ENCODE results near the gene DUSP7.

DUSP7 gene

DNA sequence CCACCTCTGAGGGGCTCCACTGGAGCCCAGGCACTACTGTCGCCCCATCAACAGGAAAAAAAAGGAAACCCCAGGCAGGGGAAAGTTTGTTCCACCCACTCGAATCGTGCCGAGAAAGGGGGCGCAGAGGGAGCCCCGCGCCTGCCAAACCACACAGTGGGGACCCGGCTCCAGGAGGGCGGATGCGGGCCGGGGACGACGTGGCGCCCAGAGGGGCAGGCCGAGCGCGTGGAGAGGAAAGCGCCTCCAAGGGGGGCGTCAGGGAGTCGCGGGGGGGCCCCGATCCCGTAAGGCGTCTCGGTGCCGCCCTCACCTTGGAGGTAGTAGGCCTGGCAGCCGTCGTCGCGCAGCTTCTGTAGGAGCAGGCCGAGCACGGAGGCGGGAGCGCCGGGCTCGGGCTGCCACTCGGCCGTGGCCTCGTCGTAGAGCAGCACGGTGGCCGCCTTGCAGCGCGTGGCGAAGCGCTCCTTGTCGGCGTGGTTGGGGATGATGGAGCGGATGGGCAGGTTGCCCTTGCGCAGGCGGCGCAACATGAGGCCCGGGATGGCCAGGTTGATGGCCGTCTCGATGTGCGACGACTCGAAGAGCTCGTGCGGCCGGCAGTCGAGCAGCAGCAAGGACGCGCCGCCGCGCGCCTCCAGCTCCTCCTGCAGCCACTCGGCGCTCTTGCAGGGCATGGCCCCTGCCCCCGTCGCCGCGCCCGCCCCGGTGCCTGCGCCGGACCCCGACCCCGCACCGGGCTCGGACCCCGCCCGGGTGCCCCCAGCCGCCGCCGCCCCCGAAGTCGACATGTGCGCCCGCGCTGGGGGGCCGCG, 627 bp downstream of the DUSP7 start (continued):
- TF ChIP-seq ZNF701 (tag by site-specific recombination; IDR thresholded peaks at IDR 0.05), result no peak
- no peak; the same call in 1 of the 2 replicates for TF ChIP-seq ZNF398 (tag by site-specific recombination; IDR thresholded peaks at IDR 0.05)
- no peak for TF ChIP-seq ZNF155 (tag by site-specific recombination; IDR thresholded peaks at IDR 0.05)
- no peak for TF ChIP-seq ZSCAN23 (tag by site-specific recombination; IDR thresholded peaks at IDR 0.05)
- TF ChIP-seq CTCF (tag by site-specific recombination; IDR thresholded peaks at IDR 0.05), result no peak; the same call in 1 of the 2 replicates
- TF ChIP-seq MZF1 (tag by site-specific recombination; IDR thresholded peaks at IDR 0.05; ENCODE audit: borderline replicate concordance), result no peak
- no peak for TF ChIP-seq ZNF514 (tag by site-specific recombination; IDR thresholded peaks at IDR 0.05)
- 0 out of 2 replicates have a peak, but pooled peaks have one; percentile 29 for TF ChIP-seq KLF17 (tag by site-specific recombination; IDR thresholded peaks at IDR 0.05)
- TF ChIP-seq ZBTB7A (tag by site-specific recombination; IDR thresholded peaks at IDR 0.05; ENCODE audit: low read depth), result no peak
- TF ChIP-seq ZNF629 (tag by site-specific recombination; IDR thresholded peaks at IDR 0.05), result no peak
- no peak for TF ChIP-seq ZNF623 (tag by site-specific recombination; IDR thresholded peaks at IDR 0.05)
- TF ChIP-seq ZNF266 (tag by site-specific recombination; IDR thresholded peaks at IDR 0.05; ENCODE audit: low read depth), result no peak
- no peak for TF ChIP-seq ZNF274 (IDR thresholded peaks at IDR 0.05; ENCODE audit: low read length)
- TF ChIP-seq ZNF274 (tag by site-specific recombination; IDR thresholded peaks at IDR 0.05; ENCODE audit: borderline replicate concordance), result no peak
- TF ChIP-seq BCL11B (tag by site-specific recombination; IDR thresholded peaks at IDR 0.05; ENCODE audit: low read depth), result no peak
- no peak for TF ChIP-seq ZNF24 (tag by site-specific recombination; IDR thresholded peaks at IDR 0.05)
- TF ChIP-seq ZNF10 (tag by site-specific recombination; IDR thresholded peaks at IDR 0.05), result no peak
- TF ChIP-seq ZNF354C (tag by site-specific recombination; IDR thresholded peaks at IDR 0.05; ENCODE audit: borderline replicate concordance, low read depth), result no peak
- no peak for TF ChIP-seq ZNF530 (tag by site-specific recombination; IDR thresholded peaks at IDR 0.05; ENCODE audit: low read depth)
- no peak for TF ChIP-seq ZNF768 (tag by site-specific recombination; IDR thresholded peaks at IDR 0.05)
- TF ChIP-seq, protein P1, sequence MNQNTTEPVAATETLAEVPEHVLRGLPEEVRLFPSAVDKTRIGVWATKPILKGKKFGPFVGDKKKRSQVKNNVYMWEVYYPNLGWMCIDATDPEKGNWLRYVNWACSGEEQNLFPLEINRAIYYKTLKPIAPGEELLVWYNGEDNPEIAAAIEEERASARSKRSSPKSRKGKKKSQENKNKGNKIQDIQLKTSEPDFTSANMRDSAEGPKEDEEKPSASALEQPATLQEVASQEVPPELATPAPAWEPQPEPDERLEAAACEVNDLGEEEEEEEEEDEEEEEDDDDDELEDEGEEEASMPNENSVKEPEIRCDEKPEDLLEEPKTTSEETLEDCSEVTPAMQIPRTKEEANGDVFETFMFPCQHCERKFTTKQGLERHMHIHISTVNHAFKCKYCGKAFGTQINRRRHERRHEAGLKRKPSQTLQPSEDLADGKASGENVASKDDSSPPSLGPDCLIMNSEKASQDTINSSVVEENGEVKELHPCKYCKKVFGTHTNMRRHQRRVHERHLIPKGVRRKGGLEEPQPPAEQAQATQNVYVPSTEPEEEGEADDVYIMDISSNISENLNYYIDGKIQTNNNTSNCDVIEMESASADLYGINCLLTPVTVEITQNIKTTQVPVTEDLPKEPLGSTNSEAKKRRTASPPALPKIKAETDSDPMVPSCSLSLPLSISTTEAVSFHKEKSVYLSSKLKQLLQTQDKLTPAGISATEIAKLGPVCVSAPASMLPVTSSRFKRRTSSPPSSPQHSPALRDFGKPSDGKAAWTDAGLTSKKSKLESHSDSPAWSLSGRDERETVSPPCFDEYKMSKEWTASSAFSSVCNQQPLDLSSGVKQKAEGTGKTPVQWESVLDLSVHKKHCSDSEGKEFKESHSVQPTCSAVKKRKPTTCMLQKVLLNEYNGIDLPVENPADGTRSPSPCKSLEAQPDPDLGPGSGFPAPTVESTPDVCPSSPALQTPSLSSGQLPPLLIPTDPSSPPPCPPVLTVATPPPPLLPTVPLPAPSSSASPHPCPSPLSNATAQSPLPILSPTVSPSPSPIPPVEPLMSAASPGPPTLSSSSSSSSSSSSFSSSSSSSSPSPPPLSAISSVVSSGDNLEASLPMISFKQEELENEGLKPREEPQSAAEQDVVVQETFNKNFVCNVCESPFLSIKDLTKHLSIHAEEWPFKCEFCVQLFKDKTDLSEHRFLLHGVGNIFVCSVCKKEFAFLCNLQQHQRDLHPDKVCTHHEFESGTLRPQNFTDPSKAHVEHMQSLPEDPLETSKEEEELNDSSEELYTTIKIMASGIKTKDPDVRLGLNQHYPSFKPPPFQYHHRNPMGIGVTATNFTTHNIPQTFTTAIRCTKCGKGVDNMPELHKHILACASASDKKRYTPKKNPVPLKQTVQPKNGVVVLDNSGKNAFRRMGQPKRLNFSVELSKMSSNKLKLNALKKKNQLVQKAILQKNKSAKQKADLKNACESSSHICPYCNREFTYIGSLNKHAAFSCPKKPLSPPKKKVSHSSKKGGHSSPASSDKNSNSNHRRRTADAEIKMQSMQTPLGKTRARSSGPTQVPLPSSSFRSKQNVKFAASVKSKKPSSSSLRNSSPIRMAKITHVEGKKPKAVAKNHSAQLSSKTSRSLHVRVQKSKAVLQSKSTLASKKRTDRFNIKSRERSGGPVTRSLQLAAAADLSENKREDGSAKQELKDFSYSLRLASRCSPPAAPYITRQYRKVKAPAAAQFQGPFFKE (tag by site-specific recombination; IDR thresholded peaks at IDR 0.05; ENCODE audit: borderline replicate concordance), result no peak
- no peak for TF ChIP-seq ZNF513 (tag by site-specific recombination; IDR thresholded peaks at IDR 0.05)
- TF ChIP-seq PATZ1 (tag by site-specific recombination; IDR thresholded peaks at IDR 0.05), result peak; percentile 73; the same call in 1 of the 2 replicates
- no peak for TF ChIP-seq ZNF561 (tag by site-specific recombination; IDR thresholded peaks at IDR 0.05; ENCODE audit: borderline replicate concordance)

Measured in HEK293 (cell line).